ENCODE results near the gene TBX20. TPM values are rescaled to one million over a fixed set of nuclear protein-coding genes. Genes with fewer than 3 reads are reported as not detected.

TBX20 gene
- total RNA-seq, 1 experiment from 2014 or later: not detected

DNA sequence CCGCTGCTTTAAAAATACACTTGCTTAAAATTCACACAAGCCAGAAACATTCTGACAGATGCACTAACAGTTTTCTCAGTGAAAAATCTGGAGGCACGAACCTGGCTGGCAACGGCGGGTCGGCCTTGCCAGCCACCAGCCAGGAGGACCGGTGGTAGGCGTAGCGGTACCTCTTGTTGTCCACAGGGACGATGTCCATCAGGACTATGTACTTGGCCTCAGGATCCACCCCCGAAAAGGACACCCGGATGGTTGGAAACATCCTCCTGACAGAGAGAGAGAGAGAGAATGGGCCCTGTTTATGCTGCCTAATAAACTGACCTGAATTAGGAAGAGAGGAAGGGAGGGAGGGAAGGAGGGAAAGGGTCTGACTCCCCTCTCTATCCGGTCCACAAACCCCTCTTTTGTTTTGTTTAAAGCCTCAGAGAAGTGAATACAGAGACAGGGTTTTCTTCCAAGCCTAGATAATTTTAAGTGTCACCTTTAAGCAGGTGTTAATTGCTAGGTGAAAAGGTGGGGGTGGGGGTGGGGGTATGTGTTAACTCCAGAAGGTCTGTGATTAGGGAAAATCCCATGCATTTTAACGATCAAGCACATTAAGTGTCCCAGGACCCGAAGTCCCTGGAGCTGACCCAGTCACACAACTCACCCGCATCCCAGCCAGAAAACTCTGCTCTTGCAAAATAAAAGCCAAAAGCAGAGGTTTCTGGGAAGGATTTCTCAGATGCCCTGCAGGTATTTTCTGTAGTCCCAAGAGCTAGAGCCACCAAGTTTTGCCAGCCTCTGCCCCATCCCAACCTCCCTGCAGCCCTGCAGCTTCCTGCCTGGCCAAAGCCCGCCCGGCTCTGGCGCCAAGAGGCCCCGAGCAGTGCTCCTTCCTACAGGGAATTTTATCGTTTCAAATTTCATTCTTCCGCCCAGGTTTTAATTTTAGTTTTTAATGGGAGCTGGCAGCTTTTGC is 5.0 kb downstream of the TBX20 start:
- WGBS (ENCODE audit: extremely low coverage, insufficient read length, low lambda C conversion rate): no CpG with 5 or more reads among the region's 21 CpGs
- peaks cover 22 to 29% of the 10 kb centered on the region in 2 experiments for H3K4me1 Mint-ChIP-seq
- peak; percentile 61 for DNase-seq

More for the DNA sequence above, 5.0 kb downstream of the TBX20 start:
- Histone ChIP-seq H2AFZ (ENCODE audit: low read length) (peak overlapping the region; percentile 34), H3K27ac (ENCODE audit: insufficient read length, low read depth, low read length) (no peak overlapping the region), H3K9me3 (ENCODE audit: control insufficient read depth, low read depth, low read length) (no peaks in the 10 kb centered on the region), H3K23me2 (ENCODE audit: insufficient read length, low read depth, low read length, poor library complexity, severe bottlenecking) (peaks cover 20% of the 10 kb centered on the region), H4K91ac (ENCODE audit: insufficient read length, low read depth, low read length) (no peak overlapping the region), H3K27me3 (ENCODE audit: insufficient read depth, low read length) (peaks cover 43% of the 10 kb centered on the region), H4K20me1 (ENCODE audit: control insufficient read depth, insufficient read depth, insufficient read length) (no peaks in the 10 kb centered on the region), H3T11ph (ENCODE audit: low read length) (no peak overlapping the region), H3K23ac (ENCODE audit: insufficient read length, low read depth, low read length) (no peak overlapping the region), H3K79me2 (ENCODE audit: insufficient read depth, low read length) (no peaks in the 10 kb centered on the region), H2BK12ac (ENCODE audit: insufficient read length, low read depth, low read length) (no peak overlapping the region), H3K9ac (ENCODE audit: extremely low read depth, insufficient read length, low read length) (no peak overlapping the region), H2BK20ac (ENCODE audit: low read depth, low read length, poor library complexity, severe bottlenecking) (no peak overlapping the region), H4K5ac (ENCODE audit: insufficient read length, low read depth, low read length) (no peak overlapping the region), H3K18ac (ENCODE audit: insufficient read length, low read depth, low read length) (no peak overlapping the region), H3K4ac (ENCODE audit: low read depth, low read length) (no peak overlapping the region), H4K8ac (replicated peaks; ENCODE audit: insufficient read length, low read depth, low read length) (no peak overlapping the region), H3K56ac (ENCODE audit: insufficient read length, low read depth, low read length) (no peak overlapping the region), H3K4me2 (ENCODE audit: insufficient read depth, insufficient read length, low read length) (peak overlapping the region; percentile 89), H2BK120ac (ENCODE audit: low read depth, low read length, poor library complexity, severe bottlenecking) (no peak overlapping the region), H2BK5ac (ENCODE audit: insufficient read length, low read length) (no peak overlapping the region), H2AK5ac (ENCODE audit: insufficient read length, low read length) (no peak overlapping the region), H3K4me1 (ENCODE audit: insufficient read depth, low read length) (no peaks in the 10 kb centered on the region), H3K79me1 (ENCODE audit: insufficient read depth, low read depth, low read length, poor library complexity, severe bottlenecking) (no peaks in the 10 kb centered on the region), H2BK15ac (ENCODE audit: low read depth, low read length) (no peak overlapping the region), H3K14ac (ENCODE audit: insufficient read depth, low read length) (no peak overlapping the region; the same call in 1 of the 2 replicates)
- no peak for TF ChIP-seq CTCF (conservative IDR thresholded peaks at IDR 0.05)
- Mint-ChIP-seq H3K36me3 (ENCODE audit: insufficient read depth in 1 of 3, low read depth in 3 of 3) (no peaks in the 10 kb centered on the region), H3K4me3 (peak overlapping the region; percentile 60 to 87), H3K27ac (no peak overlapping the region), H3K9me3 (peaks cover 0 to 7% of the 10 kb centered on the region in 2 experiments; a peak in 2 of 5 replicates), H3K27me3 (ENCODE audit: low read depth) (peaks cover 93% of the 10 kb centered on the region)
